ENCODE results near the gene ATP5IF1. TPM values are rescaled to one million over a fixed set of nuclear protein-coding genes. Genes with fewer than 3 reads are reported as not detected.

ATP5IF1 gene
- polyA plus RNA-seq, 1 donor from 2014 or later, result 448 TPM

DNA sequence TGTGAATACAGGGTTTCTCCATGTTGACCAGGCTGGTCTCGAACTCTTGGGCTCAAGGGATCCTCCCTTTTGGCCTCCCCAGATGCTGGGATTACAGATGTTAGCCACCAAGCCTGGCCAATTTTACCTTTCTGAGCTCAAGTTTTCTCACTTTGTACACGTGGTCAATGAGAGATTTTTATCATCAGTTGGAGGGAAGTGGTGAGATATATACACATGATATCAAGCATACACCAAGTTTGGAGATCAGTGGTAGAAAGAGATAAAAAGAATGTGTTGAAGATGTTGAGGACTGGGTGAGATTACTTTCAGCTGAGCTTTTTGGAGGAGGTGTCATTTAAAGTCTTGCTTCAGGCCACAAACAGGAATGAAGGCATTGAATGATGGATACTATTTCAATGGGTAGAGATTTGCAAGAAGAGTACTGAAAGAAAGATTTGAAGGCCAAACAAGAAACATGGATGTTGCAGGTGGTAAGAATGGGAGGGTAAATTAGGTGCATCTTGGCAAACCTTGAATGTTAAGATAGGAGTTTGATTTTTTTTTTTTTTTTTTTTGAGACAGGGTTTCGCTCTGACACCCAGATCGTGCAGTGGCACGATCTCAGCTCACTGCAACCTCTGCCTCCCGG, 20.4 kb downstream of the ATP5IF1 start:
- Histone ChIP-seq H2AFZ (ENCODE audit: low read depth, low read length) (no peak overlapping the region), H3K27me3 (ENCODE audit: insufficient read depth, low read depth, low read length) (no peaks in the 10 kb centered on the region), H3K27ac (ENCODE audit: low read length) (no peak overlapping the region), H3K9ac (ENCODE audit: low read length) (no peak overlapping the region), H4K20me1 (ENCODE audit: insufficient read depth) (no peaks in the 10 kb centered on the region), H3K36me3 (ENCODE audit: insufficient read depth, low read length) (no peaks in the 10 kb centered on the region), H3K9me3 (ENCODE audit: low read length) (no peaks in the 10 kb centered on the region), H3F3A (ENCODE audit: insufficient read depth, low read length, poor library complexity, severe bottlenecking) (no peaks in the 10 kb centered on the region), H3K4me2 (ENCODE audit: low read length) (no peak overlapping the region), H3K79me2 (replicated peaks; ENCODE audit: insufficient read depth, low read length) (peaks cover 11% of the 10 kb centered on the region), H3K4me3 (ENCODE audit: low read length) (no peak overlapping the region), H3K9me2 (ENCODE audit: insufficient read depth, low read length) (no peaks in the 10 kb centered on the region)
- no peak for TF ChIP-seq SMC3 (conservative IDR thresholded peaks at IDR 0.05; ENCODE audit: poor library complexity)
- no peak for TF ChIP-seq TAF1 (IDR thresholded peaks at IDR 0.05; ENCODE audit: low read depth)
- TF ChIP-seq REST (IDR thresholded peaks at IDR 0.05; ENCODE audit: borderline replicate concordance), result no peak
- no peak for TF ChIP-seq MXI1 (conservative IDR thresholded peaks at IDR 0.05; ENCODE audit: poor library complexity, severe bottlenecking)
- no peak for TF ChIP-seq EZH2 (IDR thresholded peaks at IDR 0.05; ENCODE audit: borderline replicate concordance, insufficient read depth, low read length, poor library complexity, severe bottlenecking)
- TF ChIP-seq, protein P1, sequence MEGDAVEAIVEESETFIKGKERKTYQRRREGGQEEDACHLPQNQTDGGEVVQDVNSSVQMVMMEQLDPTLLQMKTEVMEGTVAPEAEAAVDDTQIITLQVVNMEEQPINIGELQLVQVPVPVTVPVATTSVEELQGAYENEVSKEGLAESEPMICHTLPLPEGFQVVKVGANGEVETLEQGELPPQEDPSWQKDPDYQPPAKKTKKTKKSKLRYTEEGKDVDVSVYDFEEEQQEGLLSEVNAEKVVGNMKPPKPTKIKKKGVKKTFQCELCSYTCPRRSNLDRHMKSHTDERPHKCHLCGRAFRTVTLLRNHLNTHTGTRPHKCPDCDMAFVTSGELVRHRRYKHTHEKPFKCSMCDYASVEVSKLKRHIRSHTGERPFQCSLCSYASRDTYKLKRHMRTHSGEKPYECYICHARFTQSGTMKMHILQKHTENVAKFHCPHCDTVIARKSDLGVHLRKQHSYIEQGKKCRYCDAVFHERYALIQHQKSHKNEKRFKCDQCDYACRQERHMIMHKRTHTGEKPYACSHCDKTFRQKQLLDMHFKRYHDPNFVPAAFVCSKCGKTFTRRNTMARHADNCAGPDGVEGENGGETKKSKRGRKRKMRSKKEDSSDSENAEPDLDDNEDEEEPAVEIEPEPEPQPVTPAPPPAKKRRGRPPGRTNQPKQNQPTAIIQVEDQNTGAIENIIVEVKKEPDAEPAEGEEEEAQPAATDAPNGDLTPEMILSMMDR (IDR thresholded peaks at IDR 0.05; ENCODE audit: poor library complexity, severe bottlenecking), result no peak
- no peak for TF ChIP-seq POLR2AphosphoS5 (IDR thresholded peaks at IDR 0.05)
- TF ChIP-seq RAD21 (conservative IDR thresholded peaks at IDR 0.05), result no peak
- TF ChIP-seq EP300 (conservative IDR thresholded peaks at IDR 0.05; ENCODE audit: poor library complexity, severe bottlenecking), result no peak

GRCh38 chr1:28257736-28258135, 21.8 kb downstream of the ATP5IF1 start:
- no peak overlapping the region for H3K27ac ChIP-seq (ENCODE audit: low read length)
- H3K9ac ChIP-seq (ENCODE audit: low read length), result no peak overlapping the region
- no peaks in the 10 kb centered on the region for H3K27me3 ChIP-seq (ENCODE audit: insufficient read depth, low read depth, low read length)
- TF ChIP-seq RAD21 (conservative IDR thresholded peaks at IDR 0.05) (no peak), REST (IDR thresholded peaks at IDR 0.05; ENCODE audit: borderline replicate concordance) (no peak), EP300 (conservative IDR thresholded peaks at IDR 0.05; ENCODE audit: poor library complexity, severe bottlenecking) (no peak), EZH2 (IDR thresholded peaks at IDR 0.05; ENCODE audit: borderline replicate concordance, insufficient read depth, low read length, poor library complexity, severe bottlenecking) (no peak), SMC3 (conservative IDR thresholded peaks at IDR 0.05; ENCODE audit: poor library complexity) (no peak), TAF1 (IDR thresholded peaks at IDR 0.05; ENCODE audit: low read depth) (no peak), POLR2AphosphoS5 (IDR thresholded peaks at IDR 0.05) (no peak)
- no peaks in the 10 kb centered on the region for H4K20me1 ChIP-seq (ENCODE audit: insufficient read depth)
- no peaks in the 10 kb centered on the region for H3K9me3 ChIP-seq (ENCODE audit: low read length)
- no peak overlapping the region for H3K4me3 ChIP-seq (ENCODE audit: low read length)
- H2AFZ ChIP-seq (ENCODE audit: low read depth, low read length), result no peak overlapping the region
- no peak overlapping the region for H3K4me2 ChIP-seq (ENCODE audit: low read length)
- H3K9me2 ChIP-seq (ENCODE audit: insufficient read depth, low read length), result no peaks in the 10 kb centered on the region
- no peaks in the 10 kb centered on the region for H3F3A ChIP-seq (ENCODE audit: insufficient read depth, low read length, poor library complexity, severe bottlenecking)
- no peaks in the 10 kb centered on the region for H3K36me3 ChIP-seq (ENCODE audit: insufficient read depth, low read length)
- H3K79me2 ChIP-seq (replicated peaks; ENCODE audit: insufficient read depth, low read length), result peaks cover 19% of the 10 kb centered on the region
